ENCODE results near the gene TMBIM1.
A peak's percentile ranks its signal among the peaks of the same experiment; 100 is the strongest.

The TMBIM1 gene

GRCh38 chr2:218334531-218334930, 42.2 kb upstream of the TMBIM1 start:
- no peaks in the 10 kb centered on the region for H4K20me1 ChIP-seq (ENCODE audit: control insufficient read depth, insufficient read depth, low read depth, low read length)
- H3K4me3 ChIP-seq (ENCODE audit: low read length) = peak overlapping the region; percentile 30
- H3K9me3 ChIP-seq (ENCODE audit: control insufficient read depth, insufficient read depth, low read length) = no peaks in the 10 kb centered on the region
- H3K4me2 ChIP-seq (ENCODE audit: low read length) = peak overlapping the region; percentile 51
- H3K27ac ChIP-seq (ENCODE audit: low read depth, low read length) = peak overlapping the region; percentile 47
- no peaks in the 10 kb centered on the region for H3K9me2 ChIP-seq (replicated peaks; ENCODE audit: control insufficient read depth, low read length)
- H3F3A ChIP-seq (ENCODE audit: control insufficient read depth, insufficient read depth) = peaks cover 16% of the 10 kb centered on the region
- H3K4me1 ChIP-seq (ENCODE audit: control insufficient read depth, low read length) = peaks cover 60% of the 10 kb centered on the region
- H3K36me3 ChIP-seq (ENCODE audit: control insufficient read depth, low read length) = no peaks in the 10 kb centered on the region
- H3K27me3 ChIP-seq (ENCODE audit: control insufficient read depth, low read length) = no peaks in the 10 kb centered on the region
- H3K79me2 ChIP-seq (ENCODE audit: control insufficient read depth, low read length) = no peaks in the 10 kb centered on the region
- TF ChIP-seq EZH2phosphoT487 (IDR thresholded peaks at IDR 0.05; ENCODE audit: borderline replicate concordance, low read length) = no peak
- TF ChIP-seq, protein P1, sequence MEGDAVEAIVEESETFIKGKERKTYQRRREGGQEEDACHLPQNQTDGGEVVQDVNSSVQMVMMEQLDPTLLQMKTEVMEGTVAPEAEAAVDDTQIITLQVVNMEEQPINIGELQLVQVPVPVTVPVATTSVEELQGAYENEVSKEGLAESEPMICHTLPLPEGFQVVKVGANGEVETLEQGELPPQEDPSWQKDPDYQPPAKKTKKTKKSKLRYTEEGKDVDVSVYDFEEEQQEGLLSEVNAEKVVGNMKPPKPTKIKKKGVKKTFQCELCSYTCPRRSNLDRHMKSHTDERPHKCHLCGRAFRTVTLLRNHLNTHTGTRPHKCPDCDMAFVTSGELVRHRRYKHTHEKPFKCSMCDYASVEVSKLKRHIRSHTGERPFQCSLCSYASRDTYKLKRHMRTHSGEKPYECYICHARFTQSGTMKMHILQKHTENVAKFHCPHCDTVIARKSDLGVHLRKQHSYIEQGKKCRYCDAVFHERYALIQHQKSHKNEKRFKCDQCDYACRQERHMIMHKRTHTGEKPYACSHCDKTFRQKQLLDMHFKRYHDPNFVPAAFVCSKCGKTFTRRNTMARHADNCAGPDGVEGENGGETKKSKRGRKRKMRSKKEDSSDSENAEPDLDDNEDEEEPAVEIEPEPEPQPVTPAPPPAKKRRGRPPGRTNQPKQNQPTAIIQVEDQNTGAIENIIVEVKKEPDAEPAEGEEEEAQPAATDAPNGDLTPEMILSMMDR (IDR thresholded peaks at IDR 0.05; ENCODE audit: low read depth, low read length, poor library complexity, severe bottlenecking) = no peak

GRCh38 chr2:218332920-218333645, 40.8 kb upstream of the TMBIM1 start:
- peaks cover 16% of the 10 kb centered on the region for H3F3A ChIP-seq (ENCODE audit: control insufficient read depth, insufficient read depth)
- no peaks in the 10 kb centered on the region for H3K9me3 ChIP-seq (ENCODE audit: control insufficient read depth, insufficient read depth, low read length)
- peaks cover 65% of the 10 kb centered on the region for H3K4me1 ChIP-seq (ENCODE audit: control insufficient read depth, low read length)
- H3K79me2 ChIP-seq (ENCODE audit: control insufficient read depth, low read length) = no peaks in the 10 kb centered on the region
- H3K9me2 ChIP-seq (replicated peaks; ENCODE audit: control insufficient read depth, low read length) = no peaks in the 10 kb centered on the region
- H3K27me3 ChIP-seq (ENCODE audit: control insufficient read depth, low read length) = no peaks in the 10 kb centered on the region
- H3K36me3 ChIP-seq (ENCODE audit: control insufficient read depth, low read length) = no peaks in the 10 kb centered on the region
- peak overlapping the region; percentile 51 for H3K4me2 ChIP-seq (ENCODE audit: low read length)
- TF ChIP-seq, protein P1 (IDR thresholded peaks at IDR 0.05; ENCODE audit: low read depth, low read length, poor library complexity, severe bottlenecking) = no peak
- no peak for TF ChIP-seq EZH2phosphoT487 (IDR thresholded peaks at IDR 0.05; ENCODE audit: borderline replicate concordance, low read length)
- H3K4me3 ChIP-seq (ENCODE audit: low read length) = peak overlapping the region; percentile 51
- H4K20me1 ChIP-seq (ENCODE audit: control insufficient read depth, insufficient read depth, low read depth, low read length) = no peaks in the 10 kb centered on the region
- peak overlapping the region; percentile 47 for H3K27ac ChIP-seq (ENCODE audit: low read depth, low read length)

GRCh38 chr2:218332288-218332687, 40.0 kb upstream of the TMBIM1 start:
- Histone ChIP-seq H3K9me2 (replicated peaks; ENCODE audit: control insufficient read depth, low read length) (no peaks in the 10 kb centered on the region), H4K20me1 (ENCODE audit: control insufficient read depth, insufficient read depth, low read depth, low read length) (no peaks in the 10 kb centered on the region), H3K79me2 (ENCODE audit: control insufficient read depth, low read length) (no peaks in the 10 kb centered on the region), H3K4me2 (ENCODE audit: low read length) (no peak overlapping the region; the same call in 1 of the 2 replicates), H3K27me3 (ENCODE audit: control insufficient read depth, low read length) (no peaks in the 10 kb centered on the region), H3F3A (ENCODE audit: control insufficient read depth, insufficient read depth) (peaks cover 16% of the 10 kb centered on the region), H3K9me3 (ENCODE audit: control insufficient read depth, insufficient read depth, low read length) (no peaks in the 10 kb centered on the region), H3K36me3 (ENCODE audit: control insufficient read depth, low read length) (no peaks in the 10 kb centered on the region), H3K4me1 (ENCODE audit: control insufficient read depth, low read length) (peaks cover 65% of the 10 kb centered on the region), H3K27ac (ENCODE audit: low read depth, low read length) (no peak overlapping the region), H3K4me3 (ENCODE audit: low read length) (no peak overlapping the region)
- no peak for TF ChIP-seq EZH2phosphoT487 (IDR thresholded peaks at IDR 0.05; ENCODE audit: borderline replicate concordance, low read length)
- TF ChIP-seq, protein P1 (IDR thresholded peaks at IDR 0.05; ENCODE audit: low read depth, low read length, poor library complexity, severe bottlenecking) = no peak
